AG10803 (cell line): ENCODE measurements around the gene WDR35.

ENCODE experiments used
- DNase-seq: peaks from one replicate; pipeline ENCODE4 v3.0.0; 2010; ENCODE audit warnings: low read depth
- H3K4me3 ChIP-seq: 2 replicates; pipeline ENCODE4 v1.5.1; 2011; ENCODE audit warnings: mild to moderate bottlenecking, low read length, control low read depth
- CTCF ChIP-seq: conservative IDR thresholded peaks from 2 replicates; pipeline ENCODE4 v1.5.1; 2011; ENCODE audit warnings: mild to moderate bottlenecking, low read length, control low read depth, inconsistent platforms

Gene WDR35

DNA sequence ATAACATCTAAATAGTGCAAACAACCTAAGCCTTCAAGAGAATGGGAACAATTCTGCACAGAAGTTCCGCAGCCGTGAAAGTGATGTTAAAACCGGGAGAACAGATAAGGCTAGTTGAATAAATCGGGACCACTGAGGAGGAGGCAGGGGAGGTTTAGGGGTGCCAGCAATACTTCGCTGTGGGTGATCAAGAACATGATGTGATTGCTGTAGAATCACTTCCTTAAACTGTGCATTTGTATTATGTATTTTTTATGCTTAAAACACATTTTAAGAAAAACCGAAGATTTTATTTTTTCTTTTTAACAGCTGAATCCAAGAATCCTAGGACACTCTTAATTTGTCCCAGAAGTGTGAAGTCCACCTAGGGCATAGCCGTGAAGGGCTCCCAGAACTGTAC, 121.7 kb downstream of the WDR35 start:
- peak overlapping the region; percentile 64 for H3K4me3 ChIP-seq
- no peak for TF ChIP-seq CTCF
- no peak for DNase-seq

- H3K4me3 ChIP-seq, result no peak overlapping the region
- DNase-seq, result no peak
- no peak for TF ChIP-seq CTCF
Measured at GRCh38 chr2:19866771-19867170, 123.1 kb downstream of the WDR35 start.

GRCh38 chr2:19865151-19865550, 124.8 kb downstream of the WDR35 start:
- no peak overlapping the region for H3K4me3 ChIP-seq
- TF ChIP-seq CTCF, result no peak
- no peak for DNase-seq

GRCh38 chr2:19864381-19864780, 125.5 kb downstream of the WDR35 start:
- no peak for TF ChIP-seq CTCF
- DNase-seq, result no peak
- no peak overlapping the region for H3K4me3 ChIP-seq

DNA sequence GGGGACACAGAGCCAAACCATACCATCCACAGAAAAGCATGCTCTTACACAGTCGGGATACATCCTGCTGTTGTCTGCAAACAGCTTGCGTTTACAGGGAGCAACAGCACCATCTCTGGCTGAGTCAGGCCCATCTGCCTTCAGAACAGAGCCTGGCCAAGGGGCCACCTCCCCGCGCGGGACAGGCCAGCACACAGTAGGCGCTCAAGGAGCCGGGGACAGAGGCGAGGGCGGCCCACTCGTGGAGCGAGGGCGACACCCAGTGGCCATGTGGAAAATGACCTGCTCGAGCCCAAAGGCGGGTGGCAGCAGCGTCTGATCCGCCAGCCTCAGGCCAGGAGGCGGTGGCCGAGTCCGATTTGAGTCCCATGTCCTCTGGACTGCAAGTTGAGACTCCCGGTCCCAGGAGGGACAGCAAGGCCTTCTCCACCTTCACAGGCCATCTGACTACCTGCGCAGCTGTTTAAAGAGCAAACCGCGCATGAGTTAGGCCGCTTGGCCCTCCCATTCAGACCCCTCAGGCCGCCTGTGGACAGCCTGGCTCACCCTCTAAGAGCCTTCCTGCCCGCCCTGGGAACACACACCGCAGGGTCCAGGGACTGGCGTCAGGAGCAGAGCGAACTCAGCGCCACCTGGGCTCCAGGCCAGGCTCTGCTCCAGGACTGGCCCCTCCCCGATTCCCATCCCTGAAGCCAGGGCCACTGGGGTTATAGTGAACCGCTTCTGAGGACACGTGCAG, 126.4 kb downstream of the WDR35 start:
- peak; percentile 59 for DNase-seq
- no peak overlapping the region for H3K4me3 ChIP-seq
- TF ChIP-seq CTCF, result peak; percentile 82

DNA sequence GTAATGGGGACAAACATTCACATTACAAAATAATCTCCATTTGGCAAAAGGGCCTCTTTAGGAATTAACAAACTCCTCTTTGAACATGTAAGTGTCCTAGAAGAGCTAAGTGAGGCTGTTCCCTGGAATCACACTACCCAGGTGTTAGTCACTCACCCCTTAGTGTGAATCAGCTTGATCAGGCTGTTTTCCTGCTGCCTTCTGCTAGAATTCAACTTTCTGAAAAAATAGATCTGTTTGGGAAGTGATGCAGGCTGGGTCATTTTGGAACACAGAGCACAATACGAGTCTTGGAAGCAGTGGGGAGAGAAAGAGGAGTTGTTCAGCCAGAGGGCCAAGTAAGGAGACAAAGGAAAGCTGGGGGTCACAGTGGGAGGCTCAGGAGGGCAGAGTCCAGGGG, 128.1 kb downstream of the WDR35 start:
- no peak overlapping the region for H3K4me3 ChIP-seq
- DNase-seq, result peak; percentile 35
- no peak for TF ChIP-seq CTCF
